Ovary (tissue), 9 donors: ENCODE data around the gene MAD1L1. TPM values are rescaled to one million over a fixed set of nuclear protein-coding genes. Genes with fewer than 3 reads are reported as not detected.

ENCODE experiments used
- DNase-seq, 5 donors: peaks; one replicate each; pipeline ENCODE4 v3.0.0-alpha.2; 2019 to 2020
- H3K27ac ChIP-seq, 2 donors: fragments of 200-600 bp; one replicate each; pipeline versions ENCODE4 v1.5.1 to v1.8.0; 2019 to 2022
- H3K27me3 ChIP-seq: fragments of 200-600 bp; one replicate; pipeline ENCODE4 v1.8.0; 2022
- H3K36me3 ChIP-seq: fragments of 200-600 bp; sonication (generic); one replicate; pipeline ENCODE4 v1.5.1; 2019
- H3K4me1 ChIP-seq: one replicate; pipeline ENCODE4 v1.8.1; 2013; ENCODE audit warnings: mild to moderate bottlenecking, moderate library complexity; ENCODE audit not compliant: insufficient read depth
- H3K4me3 ChIP-seq: fragments of 200-600 bp; sonication (generic); one replicate; pipeline ENCODE4 v1.5.1; 2017
- H3K9me3 ChIP-seq, 2 donors: fragments of 200-600 bp in 1 of 2; sonication (generic) in 1 of 2; one replicate each; pipeline versions ENCODE4 v1.5.1 to v1.8.1; 2013 to 2019; ENCODE audit warnings: mild to moderate bottlenecking in 1 of 2, moderate library complexity in 1 of 2
- CTCF ChIP-seq, 3 donors: fragments of 450-650 bp in 2 of 3; fragments of 200-600 bp in 1 of 3; IDR thresholded peaks; one replicate each; pipeline versions ENCODE4 v1.5.1 to v1.8.0; 2016 to 2022; ENCODE audit warnings: antibody characterized with exemption in 3 of 3, mild to moderate bottlenecking in 1 of 3
- EP300 ChIP-seq: sonication (generic); formaldehyde crosslinking; IDR thresholded peaks from one replicate; pipeline ENCODE4 v1.6.1; 2017; ENCODE audit warnings: antibody characterized with exemption
- POLR2A ChIP-seq: fragments of 450-650 bp; IDR thresholded peaks from one replicate; pipeline ENCODE4 v1.6.1; 2017; ENCODE audit warnings: antibody characterized with exemption, mild to moderate bottlenecking, moderate library complexity
- WGBS, 3 donors: extraction: QIAGEN DNeasy Blood & Tissue Kit in 1 of 3; methylation state at CpG; one replicate each; pipeline versions ENCODE4 v1.1.5 to v1.1.7; 2013 to 2017; 5-methylcytosine and 5-hydroxymethylcytosine counted together
- intact Hi-C, 4 donors: fragments of 100-400 bp; cut with DNase I; formaldehyde crosslinking; loops; one replicate each; pipeline versions ENCODE4 v1.11.0 to v1.15.1; 2022 to 2023
- polyA plus RNA-seq, 2 donors: library from polyadenylated mRNA; stranded (reverse); fragments of 200-250 nt in 1 of 2; fragments of 350-450 nt in 1 of 2; fragmentation: Illumina TruSeq in 1 of 2; extraction: RNeasy Lipid Tissue Mini Kit (QIAGEN cat#74804) in 1 of 2; gene quantifications; one replicate each; pipeline ENCODE4 v1.2.3, GENCODE V29; 2013 to 2014
- total RNA-seq, 7 donors: library from RNA; depleted of rRNA in 2 of 7; stranded (reverse); fragments of >200 nt in 2 of 7; fragmentation: NEBNext Ultra II Directional in 3 of 7; extraction: Animal tissue kit (Norgen Biotek cat#: 25700) in 3 of 7; gene quantifications; one replicate each; pipeline versions ENCODE4 v1.1.0 to v1.2.4, GENCODE V29; 2016 to 2023
- donor health status: DM: no; HTN: no; CAD: no; lungs with moderate emphysema.
- donor health status: DM: no; HTN: no; CAD: no.
- donor health status: Bipolar disorder and iron deficiency.
- donor health status: DM: yes; HTN: yes; CAD: no.
- donor health status: DM: no; HTN: no; CAD: no.
- donor health status: DM: yes; HTN: yes; CAD: no.

MAD1L1 gene
- total and polyA plus RNA-seq, 9 donors, result 5.9 to 36.6 (median 22.8) TPM

GRCh38 chr7:1873857-1874589 lies 358.7 kb downstream of the MAD1L1 start:
- DNase-seq, result no peak
- Histone ChIP-seq H3K4me3 (no peak overlapping the region), H3K4me1 (no peaks in the 10 kb centered on the region), H3K36me3 (no peaks in the 10 kb centered on the region), H3K9me3 (no peaks in the 10 kb centered on the region), H3K27ac (no peak overlapping the region), H3K27me3 (no peaks in the 10 kb centered on the region)
- intact Hi-C loops, result no loop called here
- TF ChIP-seq POLR2A (no peak), EP300 (no peak), CTCF (IDR thresholded peaks at IDR 0.05) (no peak)
- 93 to 94% (median 93%) methylated on average over 37 to 38 of the region's 38 CpGs for WGBS, 3 donors

GRCh38 chr7:1873421-1873820 lies 359.3 kb downstream of the MAD1L1 start:
- no peaks in the 10 kb centered on the region for H3K4me1 ChIP-seq
- H3K4me3 ChIP-seq, result no peak overlapping the region
- TF ChIP-seq CTCF (IDR thresholded peaks at IDR 0.05) (no peak), POLR2A (no peak)
- no peaks in the 10 kb centered on the region for H3K9me3 ChIP-seq
- no peaks in the 10 kb centered on the region for H3K36me3 ChIP-seq
- DNase-seq, result no peak
- no peak overlapping the region for H3K27ac ChIP-seq
- 93 to 97% (median 96%) methylated on average over 13 of the region's 13 CpGs for WGBS, 3 donors
- intact Hi-C loops, result no loop called here
- no peaks in the 10 kb centered on the region for H3K27me3 ChIP-seq

- intact Hi-C loops, result no loop called here
- WGBS, 3 donors, result 85 to 90% (median 87%) methylated on average over 12 of the region's 12 CpGs
Observed at GRCh38 chr7:1873070-1873405, 359.7 kb downstream of the MAD1L1 start.

GRCh38 chr7:1872191-1873069 lies 360.3 kb downstream of the MAD1L1 start:
- no peak overlapping the region for H3K4me3 ChIP-seq
- no peaks in the 10 kb centered on the region for H3K9me3 ChIP-seq
- no peaks in the 10 kb centered on the region for H3K36me3 ChIP-seq
- DNase-seq, result no peak
- no peak for TF ChIP-seq CTCF (IDR thresholded peaks at IDR 0.05)
- TF ChIP-seq EP300, result no peak
- no peak for TF ChIP-seq POLR2A
- no peaks in the 10 kb centered on the region for H3K4me1 ChIP-seq
- 91 to 95% (median 94%) methylated on average over 39 of the region's 39 CpGs for WGBS, 3 donors
- no peaks in the 10 kb centered on the region for H3K27me3 ChIP-seq
- no peak overlapping the region for H3K27ac ChIP-seq
- intact Hi-C loops, result no loop called here

More at GRCh38 chr7:1873070-1873405, 359.7 kb downstream of the MAD1L1 start:
- no peaks in the 10 kb centered on the region for H3K27me3 ChIP-seq
- no peaks in the 10 kb centered on the region for H3K9me3 ChIP-seq
- no peaks in the 10 kb centered on the region for H3K4me1 ChIP-seq
- no peaks in the 10 kb centered on the region for H3K36me3 ChIP-seq
- H3K27ac ChIP-seq, result no peak overlapping the region
- H3K4me3 ChIP-seq, result no peak overlapping the region
- TF ChIP-seq CTCF (IDR thresholded peaks at IDR 0.05), result no peak
- no peak for TF ChIP-seq EP300
- no peak for TF ChIP-seq POLR2A
- no peak for DNase-seq
